Testis (tissue), 2 donors: ENCODE data around the gene LTBR.

Source experiments
- POLR2A ChIP-seq: fragments of 450-650 bp; IDR thresholded peaks from one replicate; pipeline ENCODE4 v1.6.1; 2017; ENCODE audit warnings: antibody characterized with exemption, mild to moderate bottlenecking, moderate library complexity
- TF ChIP-seq, protein P1 (sequence below), 3 experiments: fragments of 450-650 bp in 2 of 3; fragments of 200-600 bp in 1 of 3; sonication (generic) in 1 of 3; IDR thresholded peaks; one replicate each; pipeline ENCODE4 v1.5.1; 2016 to 2019; ENCODE audit warnings: antibody characterized with exemption in 3 of 3, mild to moderate bottlenecking in 2 of 3, moderate library complexity in 1 of 3

DNA sequence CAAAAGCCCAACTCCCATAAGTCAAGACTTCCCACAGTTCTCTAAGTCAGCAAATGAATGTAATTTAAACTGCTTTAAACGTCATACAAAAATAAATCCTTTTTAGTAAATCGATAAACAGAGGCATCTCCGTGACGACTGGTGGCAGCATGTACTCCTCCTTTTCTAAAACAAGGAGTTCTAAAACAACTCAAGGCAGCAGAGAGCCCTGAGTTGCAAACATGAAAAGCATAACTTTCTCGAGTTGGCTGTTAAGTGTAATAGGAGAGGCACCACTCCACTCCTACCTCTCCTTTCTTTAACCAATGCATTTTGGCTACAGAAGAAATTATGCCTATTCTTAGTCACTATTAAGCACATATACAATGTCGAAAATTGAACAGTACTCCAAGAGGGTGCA is 22.0 kb downstream of the LTBR start:
- TF ChIP-seq, protein P1, sequence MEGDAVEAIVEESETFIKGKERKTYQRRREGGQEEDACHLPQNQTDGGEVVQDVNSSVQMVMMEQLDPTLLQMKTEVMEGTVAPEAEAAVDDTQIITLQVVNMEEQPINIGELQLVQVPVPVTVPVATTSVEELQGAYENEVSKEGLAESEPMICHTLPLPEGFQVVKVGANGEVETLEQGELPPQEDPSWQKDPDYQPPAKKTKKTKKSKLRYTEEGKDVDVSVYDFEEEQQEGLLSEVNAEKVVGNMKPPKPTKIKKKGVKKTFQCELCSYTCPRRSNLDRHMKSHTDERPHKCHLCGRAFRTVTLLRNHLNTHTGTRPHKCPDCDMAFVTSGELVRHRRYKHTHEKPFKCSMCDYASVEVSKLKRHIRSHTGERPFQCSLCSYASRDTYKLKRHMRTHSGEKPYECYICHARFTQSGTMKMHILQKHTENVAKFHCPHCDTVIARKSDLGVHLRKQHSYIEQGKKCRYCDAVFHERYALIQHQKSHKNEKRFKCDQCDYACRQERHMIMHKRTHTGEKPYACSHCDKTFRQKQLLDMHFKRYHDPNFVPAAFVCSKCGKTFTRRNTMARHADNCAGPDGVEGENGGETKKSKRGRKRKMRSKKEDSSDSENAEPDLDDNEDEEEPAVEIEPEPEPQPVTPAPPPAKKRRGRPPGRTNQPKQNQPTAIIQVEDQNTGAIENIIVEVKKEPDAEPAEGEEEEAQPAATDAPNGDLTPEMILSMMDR (IDR thresholded peaks at IDR 0.05) = no peak
- TF ChIP-seq POLR2A = no peak
